Measurements from ENCODE around the gene SP6.

Gene SP6

DNA sequence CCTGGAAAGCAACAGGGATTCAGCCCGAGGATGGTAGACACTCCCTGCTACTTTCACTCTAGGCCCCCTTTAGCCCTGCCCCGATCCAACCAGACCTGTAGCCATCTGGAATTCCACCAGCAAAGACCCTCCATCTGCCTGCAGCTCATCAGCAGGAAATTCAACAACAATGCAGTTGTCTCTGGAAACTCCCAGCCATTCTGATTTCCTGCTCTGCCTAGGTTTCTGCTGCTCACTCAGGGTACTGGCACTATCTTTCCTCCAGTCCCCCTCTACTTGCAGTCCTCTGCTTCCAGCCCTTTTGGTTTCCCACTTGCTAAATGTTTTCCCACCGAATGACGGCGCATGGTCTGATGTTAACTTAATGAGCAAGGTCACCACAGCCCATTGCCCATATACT lies 2.7 kb upstream of the SP6 start:
- DNase-seq, result no peak

DNA sequence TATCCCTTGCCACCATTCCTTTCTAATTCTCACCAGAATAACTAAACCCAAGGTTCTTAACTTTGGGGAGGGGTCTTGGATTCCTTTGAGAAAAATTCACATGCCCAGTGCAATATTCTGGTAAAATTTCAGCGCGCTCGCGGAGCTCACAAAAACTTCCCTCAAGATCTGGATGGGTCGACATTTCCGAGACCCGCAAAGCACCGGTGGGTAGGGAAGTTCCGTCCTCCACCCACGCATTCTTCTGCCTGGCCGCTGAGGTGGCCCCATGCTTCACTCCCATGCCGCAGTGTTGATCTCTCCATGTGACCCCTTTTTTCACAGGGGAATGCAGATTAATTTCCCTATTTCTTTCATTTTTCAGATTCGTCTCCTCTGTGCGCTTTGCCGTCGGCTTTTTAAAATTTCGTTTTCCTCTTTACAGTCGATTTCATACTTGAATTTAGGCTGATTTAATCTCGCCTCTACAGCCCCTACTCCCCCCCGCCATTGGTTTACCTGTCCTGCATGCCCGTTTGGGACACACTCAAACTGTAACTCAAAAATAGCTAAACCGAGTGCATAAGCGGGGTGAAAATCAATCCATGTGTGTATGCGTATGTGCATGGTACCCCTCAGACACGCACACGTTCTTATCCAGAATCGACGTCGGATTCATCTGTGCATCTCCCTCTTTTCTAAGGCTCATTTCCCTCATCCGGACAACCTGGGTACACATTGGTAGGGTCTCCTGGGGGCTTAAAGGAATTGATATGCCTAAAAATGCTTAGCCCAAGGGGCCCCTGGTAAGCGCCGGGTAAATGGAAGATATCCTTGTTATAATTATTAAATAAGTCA lies 1.4 kb upstream of the SP6 start:
- DNase-seq, result no peak

DNA sequence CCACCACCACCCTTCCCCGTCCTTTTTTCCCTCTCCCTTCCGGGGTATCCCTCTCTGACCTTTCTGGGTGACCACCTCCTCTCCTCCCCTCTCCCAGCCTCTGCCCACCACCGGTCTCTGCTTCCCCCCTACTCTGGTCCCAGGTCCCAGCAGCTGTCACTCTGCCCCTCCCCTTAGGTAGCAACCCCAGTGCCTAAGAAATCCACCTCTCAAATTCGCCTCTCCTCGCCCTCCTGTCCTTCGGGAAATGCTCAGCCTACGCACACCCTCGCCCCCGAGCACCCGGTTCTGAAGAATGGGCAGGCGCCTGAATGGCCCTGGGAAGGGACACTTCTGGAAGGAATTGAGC lies 775 bp upstream of the SP6 start:
- DNase-seq, result no peak

DNA sequence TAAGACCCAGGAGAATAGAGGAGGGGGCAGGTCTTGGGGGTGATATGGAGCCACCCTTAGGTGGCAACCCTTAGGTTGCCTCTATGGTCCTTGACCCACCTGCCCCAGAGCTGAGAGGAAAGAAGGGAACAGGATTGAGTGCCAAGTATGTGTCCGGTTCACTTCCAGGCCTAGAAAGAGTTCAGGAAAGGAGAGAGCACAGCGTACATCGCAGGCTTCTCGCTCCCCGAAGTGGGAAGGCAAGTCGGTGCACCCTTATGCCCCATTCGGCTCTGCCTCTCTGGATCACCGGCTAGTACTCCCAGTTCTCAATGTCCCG lies 631 bp downstream of the SP6 start:
- no peak for DNase-seq

DNA sequence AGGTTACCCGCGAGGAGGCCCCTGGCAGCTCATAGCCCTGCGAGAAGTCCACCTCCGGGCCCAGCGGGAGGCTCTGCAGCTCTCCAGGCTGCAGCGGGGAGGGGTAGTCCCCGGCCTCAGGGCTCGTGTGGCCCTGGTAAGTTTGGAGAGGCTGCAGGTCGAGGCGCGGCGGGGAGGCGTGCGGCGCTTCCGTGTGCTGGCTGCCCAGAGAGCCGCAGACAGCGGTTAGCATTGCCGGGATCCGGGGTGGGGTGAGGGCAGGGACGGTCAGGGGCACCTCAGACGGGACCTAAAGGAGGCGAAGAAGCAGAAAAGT lies 2.8 kb downstream of the SP6 start:
- DNase-seq, result no peak

DNA sequence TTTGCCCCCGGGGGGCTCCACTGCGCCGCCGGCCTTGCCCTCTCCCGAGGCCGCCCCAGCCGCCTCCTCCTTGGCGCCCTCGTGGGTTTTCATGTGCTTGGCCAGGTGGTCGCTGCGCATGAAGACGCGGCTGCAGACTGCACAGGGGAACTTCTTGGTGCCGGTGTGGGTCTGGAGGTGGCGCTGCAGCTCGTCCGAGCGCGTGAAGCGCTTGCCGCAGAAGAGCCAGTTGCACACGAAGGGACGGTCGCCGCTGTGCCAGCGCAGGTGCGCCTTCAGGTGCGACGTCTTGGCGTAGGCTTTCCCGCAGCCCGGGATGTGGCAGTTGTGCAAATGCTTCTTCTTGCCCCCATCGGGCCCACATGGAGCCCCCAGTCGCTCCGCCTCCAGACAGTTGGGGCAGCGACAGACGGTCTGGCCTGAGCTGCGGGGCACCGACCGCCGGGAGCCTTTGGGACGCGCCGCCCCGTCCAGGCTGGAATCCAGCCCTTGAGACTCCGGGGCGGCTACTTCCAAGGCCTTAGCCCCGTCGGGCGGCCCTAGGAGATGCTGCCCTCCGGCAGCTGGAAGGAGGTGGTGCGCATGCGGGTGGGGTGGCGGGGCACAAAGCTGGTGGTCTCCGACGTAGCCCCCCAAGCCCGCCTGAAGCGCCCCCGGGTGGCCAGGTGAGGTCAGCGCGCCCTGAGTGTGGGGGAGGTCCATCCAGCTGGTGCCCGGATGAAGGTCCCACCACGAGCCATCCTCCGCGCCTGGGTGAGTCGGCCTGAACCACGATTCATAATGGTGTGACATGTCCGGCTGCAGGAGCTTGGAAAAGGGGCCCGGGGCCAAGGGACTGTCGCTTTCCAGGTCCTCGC lies 3.4 kb downstream of the SP6 start:
- no peak for DNase-seq

DNA sequence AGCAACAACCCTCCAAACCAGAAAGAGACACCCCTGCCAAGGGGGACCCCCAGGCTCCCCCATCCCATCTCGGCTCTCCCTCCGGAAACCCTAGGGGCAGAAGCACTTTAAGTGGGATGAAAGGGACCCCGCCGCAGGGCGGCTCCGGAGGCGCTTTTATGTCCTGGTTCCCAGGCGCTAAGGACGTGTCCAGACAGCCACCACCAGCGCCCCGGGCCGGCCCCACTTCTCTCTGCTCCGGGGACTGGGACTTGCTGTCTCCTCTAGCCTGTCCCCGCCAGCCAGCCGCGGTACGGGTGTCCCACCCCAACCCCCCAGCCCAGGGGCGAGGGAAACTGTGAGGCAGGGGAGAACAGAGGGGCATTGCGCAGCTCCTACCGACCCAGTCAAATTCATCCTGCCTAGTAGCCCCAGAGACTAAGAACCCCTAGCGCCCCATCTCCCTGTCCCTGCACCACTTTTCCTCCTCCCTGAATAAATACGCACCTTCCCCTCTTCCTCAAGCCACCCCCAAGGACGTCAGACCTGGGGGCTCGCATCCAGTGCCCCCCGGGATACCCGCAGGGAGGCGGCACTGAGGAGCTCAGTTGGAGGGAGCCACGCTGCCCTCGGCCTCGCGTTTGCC lies 4.1 kb downstream of the SP6 start:
- DNase-seq, result no peak

DNA sequence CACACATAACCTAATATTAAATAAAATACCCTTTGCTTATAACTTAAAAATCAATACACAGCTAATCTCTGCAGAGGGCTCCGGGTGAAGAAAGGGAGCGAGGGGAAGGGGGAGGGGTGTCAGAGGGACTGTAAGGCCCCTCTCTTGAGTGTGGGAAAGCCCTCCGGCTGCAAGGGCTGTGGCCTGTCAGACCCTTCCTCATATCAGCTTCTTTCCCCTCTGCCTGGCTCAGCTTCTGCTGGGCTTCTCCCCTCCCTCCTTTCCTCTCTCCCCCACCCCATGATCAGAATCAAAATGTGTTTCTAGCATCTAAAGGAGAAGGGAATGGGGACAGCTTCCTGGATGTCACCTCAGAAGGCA lies 5.3 kb downstream of the SP6 start:
- no peak for DNase-seq

DNA sequence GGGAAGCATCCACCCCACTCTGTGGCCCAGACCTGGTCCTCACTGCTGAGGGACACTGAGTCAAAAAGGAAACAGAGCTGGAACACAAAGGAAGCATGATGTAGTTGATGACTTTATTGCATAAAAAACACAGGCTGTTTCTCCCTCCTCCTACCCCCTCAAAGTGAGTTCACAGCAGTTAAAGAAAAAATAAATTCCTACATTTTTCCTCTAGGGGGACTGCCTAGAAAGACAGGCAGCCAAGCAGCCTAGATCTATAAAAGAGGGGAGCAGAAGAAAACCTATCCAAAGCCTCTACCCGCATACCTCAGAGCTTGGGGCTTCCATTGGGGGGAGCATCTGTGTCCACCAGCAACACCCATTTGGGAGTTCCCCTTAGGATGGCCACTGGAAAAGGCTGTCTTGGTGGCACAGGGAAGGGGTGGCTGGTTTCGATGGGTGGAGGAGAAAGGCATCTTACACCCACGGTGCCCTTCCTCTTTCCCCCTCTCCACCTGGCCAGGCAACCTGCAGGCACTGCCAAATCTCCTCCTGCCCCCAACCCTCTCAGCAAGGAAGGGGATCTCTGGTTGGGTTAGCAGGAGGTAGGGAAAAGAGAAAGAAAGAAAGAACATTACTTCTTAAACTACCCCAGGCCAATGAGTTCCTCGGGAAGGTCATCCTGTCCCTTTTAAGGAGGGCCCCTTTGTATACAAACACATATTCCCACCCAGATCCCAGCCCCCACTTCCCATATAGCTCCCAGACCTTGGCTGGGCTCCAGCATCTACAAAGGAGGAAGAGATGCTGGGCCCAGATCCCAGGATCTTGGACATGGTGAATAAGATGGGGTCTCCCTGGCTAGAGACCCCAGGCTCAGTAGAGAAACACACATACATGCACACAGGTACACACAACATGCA lies 5.9 kb downstream of the SP6 start:
- no peak for DNase-seq

DNA sequence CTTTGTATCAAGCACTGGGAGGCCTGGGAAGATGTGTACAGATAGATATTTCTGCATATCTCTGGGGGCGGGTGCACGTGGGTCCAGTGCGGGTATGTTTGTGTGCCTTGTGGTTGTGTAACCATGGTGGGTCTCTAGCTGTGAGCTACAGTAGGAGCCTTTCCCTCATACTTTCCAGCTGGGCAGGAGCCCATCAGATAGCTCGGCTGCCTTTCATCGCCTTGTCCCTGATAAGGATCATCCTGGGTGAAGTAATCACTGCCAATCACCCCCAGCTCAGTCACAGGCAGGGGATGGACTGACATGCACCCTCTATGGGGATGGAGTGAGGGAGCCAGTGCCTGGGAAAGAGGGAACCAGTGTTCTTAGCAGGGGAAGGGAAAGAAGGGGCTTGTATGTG lies 6.7 kb downstream of the SP6 start:
- no peak for DNase-seq

DNA sequence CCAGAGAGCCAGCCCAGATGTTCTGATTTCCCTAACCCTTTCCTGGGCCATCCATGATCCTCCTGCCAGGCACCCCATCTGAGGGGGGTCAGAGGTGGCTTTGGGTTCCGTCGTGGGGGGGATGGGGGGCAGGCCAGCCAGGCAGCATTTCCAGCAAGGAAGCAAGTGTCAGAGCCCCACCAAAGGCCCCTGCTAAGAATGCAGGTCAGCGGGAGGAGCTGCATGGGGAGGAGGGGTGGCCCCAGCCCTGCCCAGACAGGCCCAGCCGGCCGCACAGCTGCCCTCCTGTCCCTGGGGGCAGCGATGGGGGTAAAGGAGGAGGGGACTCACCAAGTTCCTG lies 7.6 kb downstream of the SP6 start:
- DNase-seq, result no peak

DNA sequence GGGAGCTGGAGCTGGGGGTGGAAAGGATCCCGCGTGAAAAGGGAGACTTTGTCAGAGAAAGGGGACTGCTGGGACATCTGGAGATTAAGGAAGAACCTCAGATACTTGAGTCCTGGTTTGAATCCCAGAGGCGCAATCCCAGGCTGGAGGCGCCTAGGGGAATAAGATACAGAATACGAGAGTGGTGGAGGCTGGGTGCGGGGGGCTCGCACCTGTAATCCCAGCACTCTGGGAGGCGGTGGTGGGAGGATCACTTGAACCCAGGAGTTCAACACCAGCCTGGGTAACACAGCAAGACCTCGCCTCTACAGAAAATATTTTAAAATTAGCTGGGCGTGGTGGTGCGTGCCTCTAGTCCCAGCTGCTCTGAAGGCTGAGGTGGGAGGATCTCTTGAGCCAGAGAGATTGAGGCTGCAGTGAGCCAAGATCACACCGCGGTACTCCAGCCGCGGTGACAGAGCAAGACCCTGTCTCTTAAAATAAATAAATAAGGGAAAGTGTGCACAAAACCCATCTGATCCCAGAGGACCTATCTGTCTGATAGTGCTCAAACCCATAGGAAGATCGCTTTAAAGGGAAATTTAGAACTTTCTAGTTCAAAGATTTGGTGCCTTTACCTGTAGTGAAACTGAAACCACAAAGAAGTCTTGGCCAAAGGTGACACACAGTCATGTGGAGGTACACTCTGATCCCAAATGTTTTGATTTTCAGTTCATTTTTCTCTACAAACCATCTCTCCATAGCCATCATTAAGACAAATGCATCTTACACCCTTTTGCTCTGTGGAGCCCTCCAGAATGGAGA lies 9.3 kb downstream of the SP6 start:
- DNase-seq, result no peak

DNA sequence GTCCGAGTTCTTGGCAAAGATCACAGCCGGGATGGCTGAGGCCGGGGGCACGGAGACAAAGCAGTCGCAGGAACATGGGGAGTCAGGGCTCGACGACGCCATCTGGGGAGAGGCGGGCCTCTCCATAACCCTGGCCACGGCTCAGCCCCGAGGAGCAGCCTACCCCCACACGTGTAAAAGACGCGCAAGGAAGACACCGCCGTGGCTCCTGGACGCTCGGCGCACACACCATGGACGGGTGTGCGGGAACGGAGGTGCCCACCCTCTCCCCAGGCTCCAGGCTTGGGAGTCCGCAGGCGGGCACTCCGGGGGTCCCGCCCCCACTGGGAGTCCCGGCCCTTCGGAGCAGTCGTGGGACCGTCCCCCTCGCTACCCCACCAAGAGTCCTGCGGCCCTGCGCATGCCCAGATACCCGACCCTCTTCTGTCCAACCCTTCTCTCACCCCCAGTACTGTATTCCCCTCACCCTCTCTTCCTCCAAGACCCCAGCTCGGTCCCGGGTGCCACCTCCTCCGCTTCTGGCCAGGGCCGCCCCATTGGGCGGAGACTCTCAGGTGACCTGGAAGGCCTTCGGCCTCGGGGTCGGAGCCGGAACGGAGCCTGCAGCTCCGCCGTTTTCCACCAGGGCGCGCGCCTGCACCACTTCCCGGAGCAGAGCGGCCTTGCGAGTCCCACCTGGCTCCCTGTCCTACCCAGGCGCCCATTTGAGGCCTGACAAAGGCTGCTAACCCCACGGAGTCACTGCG lies 10.0 kb downstream of the SP6 start, which contains the start of gene SCRN2:
SCRN2 (minus strand) TSS at position 532 of the 746 bp plus-strand sequence; CDS start at position 102, 430 bp downstream.
- DNase-seq, result no peak

DNA sequence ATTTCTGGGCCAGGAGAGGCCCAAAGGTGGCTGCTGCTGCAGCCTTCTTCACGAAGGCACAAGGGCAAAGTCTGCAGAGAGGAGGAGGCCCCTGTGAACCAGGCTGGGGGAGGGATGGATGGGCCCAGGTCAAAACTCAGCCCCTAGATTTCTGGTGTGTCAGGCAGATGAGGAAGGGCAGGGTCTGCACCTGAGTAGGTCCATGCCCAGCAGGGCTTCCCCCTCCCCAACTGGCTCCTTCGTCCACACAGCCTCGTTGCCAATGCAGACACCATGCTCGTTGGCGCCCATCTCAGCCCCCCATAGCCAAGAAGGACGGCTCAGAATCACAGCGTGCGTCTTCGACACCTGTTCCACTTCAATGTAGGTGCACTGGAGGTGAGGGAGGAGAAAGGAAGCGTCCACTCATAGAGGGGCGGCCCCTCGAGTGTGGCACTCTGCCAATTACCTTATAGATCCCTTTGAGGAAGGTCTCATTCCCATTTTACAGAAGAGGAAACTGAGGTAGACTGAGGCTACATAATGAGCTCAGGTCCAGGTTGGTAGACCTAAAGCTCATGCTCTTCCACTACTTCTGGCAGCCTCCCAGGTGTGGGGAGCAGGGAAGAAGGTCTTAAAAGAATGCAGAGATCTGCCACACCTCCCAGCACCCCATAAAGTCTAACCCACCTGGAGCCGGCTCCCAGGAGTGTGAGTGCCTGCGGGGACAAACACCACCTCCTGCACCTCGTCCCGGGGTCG lies 10.8 kb downstream of the SP6 start:
- no peak for DNase-seq

DNA sequence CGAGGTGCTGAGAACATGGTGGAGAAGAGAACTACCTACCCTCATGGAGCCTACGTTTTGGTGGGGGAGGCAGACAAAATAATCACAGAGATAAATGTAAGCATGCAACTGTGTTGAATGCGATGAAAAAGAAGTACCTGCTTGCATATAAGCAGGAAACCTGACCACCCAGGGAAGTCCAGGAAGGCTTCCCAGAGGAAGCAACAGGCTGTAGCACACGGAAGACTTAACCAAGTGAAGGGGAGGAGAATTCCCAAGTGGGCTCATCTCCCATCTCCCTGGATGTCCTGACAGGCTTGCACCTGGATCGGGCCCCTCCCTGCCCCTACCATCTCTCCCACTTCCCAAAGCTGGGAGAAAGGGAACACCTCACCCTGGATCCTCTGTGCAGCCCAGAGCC lies 11.9 kb downstream of the SP6 start:
- no peak for DNase-seq

DNA sequence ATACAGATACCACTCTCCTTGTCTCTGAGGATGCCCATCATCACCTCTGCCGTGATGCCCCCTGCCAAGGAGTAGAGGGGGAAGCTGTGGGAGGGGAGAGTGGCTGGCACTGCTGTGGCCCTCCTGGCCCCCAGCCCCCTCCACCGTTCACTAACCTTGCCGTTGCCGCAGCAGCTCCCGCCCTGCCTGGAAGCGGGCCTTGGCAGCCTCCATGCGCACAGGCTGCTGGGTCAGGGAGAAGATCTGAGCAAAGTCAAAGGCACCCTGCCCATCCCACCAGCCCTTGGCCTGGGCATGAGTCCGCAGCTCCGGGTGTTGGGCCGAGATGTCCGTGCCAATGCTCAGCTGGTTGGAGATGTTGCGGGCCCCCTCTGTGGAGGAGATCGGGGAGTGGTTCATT lies 12.3 kb downstream of the SP6 start:
- DNase-seq, result no peak

DNA sequence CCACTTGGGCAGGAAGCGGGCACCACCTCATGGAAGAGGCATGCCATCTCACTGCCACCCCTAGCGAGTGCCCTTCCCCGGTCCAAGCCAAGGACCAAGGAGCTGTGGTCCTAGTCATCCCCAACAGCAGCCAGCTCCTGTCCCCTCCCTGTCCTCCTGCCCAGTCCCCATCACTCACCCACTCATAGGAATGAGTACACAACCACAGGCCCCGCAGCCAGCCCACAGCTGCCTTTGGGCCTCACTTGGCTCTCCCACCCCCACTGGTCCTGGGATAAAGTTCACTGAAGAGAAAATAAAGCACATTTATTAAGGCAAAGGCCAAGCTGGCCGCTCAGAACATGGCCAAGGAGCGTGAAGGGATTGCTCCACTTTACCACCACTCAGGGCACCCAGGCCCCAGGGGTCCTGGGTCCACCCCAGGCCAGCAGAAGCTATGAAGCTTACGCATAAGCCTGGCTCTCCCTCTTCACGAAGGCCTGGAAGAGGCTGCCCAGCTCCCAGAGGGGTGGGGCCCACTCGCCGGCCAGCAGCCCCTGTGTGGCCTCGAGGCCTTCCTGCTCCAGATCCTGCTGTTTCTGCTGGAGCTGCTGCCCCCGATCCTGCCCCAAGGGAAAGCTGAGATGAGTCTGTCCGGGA lies 13.4 kb downstream of the SP6 start:
- no peak for DNase-seq

DNA sequence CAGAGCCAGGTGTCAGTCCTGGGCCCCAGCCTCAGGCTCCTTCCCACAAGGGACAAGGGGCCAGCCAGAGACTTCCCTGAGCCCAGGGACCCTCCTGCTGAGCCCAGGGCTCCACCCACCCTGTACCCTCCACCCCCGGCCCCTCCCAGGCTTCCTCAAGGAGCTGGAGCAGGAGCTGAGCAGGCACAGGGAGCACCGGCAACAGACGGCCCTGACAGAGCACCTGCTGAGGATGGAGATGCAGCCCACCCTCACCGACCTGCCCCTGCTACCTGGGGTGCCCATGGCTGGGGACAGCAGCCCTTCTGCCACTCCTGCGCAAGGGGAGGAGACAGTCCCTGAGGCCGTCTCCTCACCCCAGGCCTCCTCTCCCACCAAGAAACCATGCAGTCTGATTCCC lies 14.4 kb downstream of the SP6 start:
- DNase-seq, result no peak

DNA sequence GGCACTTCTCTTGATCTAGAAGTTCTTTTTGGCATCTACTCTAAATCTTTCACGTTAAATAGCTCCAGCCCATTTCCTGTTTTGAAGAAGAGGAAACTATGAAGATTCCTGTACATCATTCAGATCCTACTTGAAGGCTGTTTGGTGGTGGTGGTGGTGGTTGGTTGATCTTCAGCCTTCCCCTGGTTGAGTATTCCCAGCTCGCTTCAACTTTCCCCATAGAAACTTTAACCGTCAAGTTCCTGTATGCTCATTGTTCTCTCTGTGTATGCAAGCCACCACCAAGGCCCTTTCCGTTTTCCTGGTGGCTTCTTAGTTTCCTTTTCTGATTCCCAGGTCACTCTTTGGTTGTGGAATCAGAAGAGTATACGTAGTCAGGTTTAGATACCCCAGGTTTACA lies 16.2 kb downstream of the SP6 start:
- DNase-seq, result no peak

DNA sequence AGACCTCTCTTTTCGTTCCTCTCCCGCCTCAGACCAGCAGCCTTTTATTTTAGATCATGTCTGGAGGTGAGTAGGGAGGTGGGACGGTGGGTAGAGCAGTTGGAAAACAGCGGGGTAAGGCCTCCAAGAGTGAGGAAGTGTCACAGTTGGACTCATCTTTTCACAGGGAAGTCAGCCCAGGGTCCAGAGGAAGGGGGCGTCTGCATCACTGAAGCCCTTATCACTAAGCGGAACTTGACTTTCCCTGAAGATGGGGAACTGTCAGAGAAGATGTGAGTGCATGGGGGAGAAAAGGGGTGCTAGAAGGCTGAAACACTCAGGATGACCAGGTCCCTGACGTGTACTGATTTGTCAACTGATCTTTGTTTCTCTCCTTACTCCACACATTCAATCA lies 19.0 kb downstream of the SP6 start:
- DNase-seq, result no peak
